AG09319 (cell line): ENCODE measurements around the gene C8A.

Experiments used
- DNase-seq: peaks from one replicate; pipeline ENCODE4 v3.0.0-alpha.2; 2010; ENCODE audit warnings: low read depth; ENCODE audit errors: extremely low read depth
- TF ChIP-seq, protein P1 (sequence below): IDR thresholded peaks from 2 replicates; pipeline ENCODE4 v1.5.1; 2011; ENCODE audit warnings: low read depth, mild to moderate bottlenecking, inconsistent platforms, low read length, moderate library complexity

C8A gene

GRCh38 chr1:56922070-56922469 lies 67.5 kb downstream of the C8A start:
- TF ChIP-seq, protein P1, sequence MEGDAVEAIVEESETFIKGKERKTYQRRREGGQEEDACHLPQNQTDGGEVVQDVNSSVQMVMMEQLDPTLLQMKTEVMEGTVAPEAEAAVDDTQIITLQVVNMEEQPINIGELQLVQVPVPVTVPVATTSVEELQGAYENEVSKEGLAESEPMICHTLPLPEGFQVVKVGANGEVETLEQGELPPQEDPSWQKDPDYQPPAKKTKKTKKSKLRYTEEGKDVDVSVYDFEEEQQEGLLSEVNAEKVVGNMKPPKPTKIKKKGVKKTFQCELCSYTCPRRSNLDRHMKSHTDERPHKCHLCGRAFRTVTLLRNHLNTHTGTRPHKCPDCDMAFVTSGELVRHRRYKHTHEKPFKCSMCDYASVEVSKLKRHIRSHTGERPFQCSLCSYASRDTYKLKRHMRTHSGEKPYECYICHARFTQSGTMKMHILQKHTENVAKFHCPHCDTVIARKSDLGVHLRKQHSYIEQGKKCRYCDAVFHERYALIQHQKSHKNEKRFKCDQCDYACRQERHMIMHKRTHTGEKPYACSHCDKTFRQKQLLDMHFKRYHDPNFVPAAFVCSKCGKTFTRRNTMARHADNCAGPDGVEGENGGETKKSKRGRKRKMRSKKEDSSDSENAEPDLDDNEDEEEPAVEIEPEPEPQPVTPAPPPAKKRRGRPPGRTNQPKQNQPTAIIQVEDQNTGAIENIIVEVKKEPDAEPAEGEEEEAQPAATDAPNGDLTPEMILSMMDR: no peak
- DNase-seq: no peak

DNA sequence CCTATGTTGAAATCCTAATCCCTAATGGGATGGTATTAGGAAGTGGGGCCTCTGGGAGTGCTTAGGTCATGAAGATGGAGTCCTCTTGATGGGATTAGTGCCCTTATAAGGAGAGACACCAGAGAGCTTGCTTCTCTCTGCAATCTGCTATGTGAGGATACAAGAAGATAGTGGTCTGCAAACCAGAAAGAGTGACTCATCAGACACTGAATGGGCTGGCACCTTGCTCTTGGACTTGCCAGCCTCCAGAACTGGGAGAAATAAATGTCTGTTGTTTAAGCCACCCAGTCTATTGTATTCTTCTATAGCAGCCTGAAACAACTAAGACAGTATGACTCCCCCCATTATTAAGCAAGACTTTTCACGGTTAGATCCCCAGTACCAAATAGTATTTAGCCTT lies 67.9 kb downstream of the C8A start:
- no peak for DNase-seq
- TF ChIP-seq, protein P1: no peak

DNA sequence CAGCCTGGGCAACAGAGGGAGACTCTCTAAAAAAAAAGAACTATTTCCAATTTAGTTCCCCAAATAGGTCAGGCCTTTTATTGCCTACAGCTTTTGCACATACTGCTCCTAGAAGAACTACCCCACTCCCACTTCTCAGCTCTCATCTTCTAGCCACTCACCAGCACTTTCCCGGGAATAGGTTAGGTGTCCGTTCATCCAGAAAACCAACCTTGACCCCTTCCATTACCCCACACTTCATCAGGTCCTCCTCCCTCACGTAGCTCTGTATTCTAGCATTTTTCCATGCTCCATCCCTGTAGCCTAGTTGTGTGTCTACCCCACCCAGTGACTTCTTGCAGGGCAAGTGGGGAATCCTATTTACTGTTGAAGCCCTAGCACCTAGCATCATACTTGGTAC lies 68.6 kb downstream of the C8A start:
- no peak for DNase-seq
- TF ChIP-seq, protein P1: no peak

GRCh38 chr1:56924116-56924515 lies 69.5 kb downstream of the C8A start:
- TF ChIP-seq, protein P1: no peak
- no peak for DNase-seq

GRCh38 chr1:56925193-56925592 lies 70.6 kb downstream of the C8A start:
- TF ChIP-seq, protein P1: no peak
- no peak for DNase-seq

DNA sequence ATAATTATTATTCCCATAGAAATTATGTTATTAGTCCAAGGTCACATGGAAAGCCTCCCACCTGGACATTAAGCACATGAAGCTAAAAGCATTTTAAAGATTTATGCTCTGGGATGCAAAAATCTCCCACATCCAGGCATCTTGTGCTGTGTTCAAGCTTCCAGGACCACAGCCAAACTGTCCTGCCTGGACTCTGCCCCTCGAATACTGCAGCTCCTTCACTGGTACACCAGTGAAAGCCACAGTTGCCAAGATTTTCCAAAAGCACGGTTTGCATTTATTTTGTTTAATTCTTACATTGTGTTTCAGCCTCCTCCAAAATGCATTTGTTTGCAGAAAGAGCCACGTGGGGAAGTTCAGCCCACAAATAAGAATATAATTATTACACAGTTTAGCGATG lies 72.6 kb downstream of the C8A start:
- DNase-seq: no peak
- TF ChIP-seq, protein P1: no peak

DNA sequence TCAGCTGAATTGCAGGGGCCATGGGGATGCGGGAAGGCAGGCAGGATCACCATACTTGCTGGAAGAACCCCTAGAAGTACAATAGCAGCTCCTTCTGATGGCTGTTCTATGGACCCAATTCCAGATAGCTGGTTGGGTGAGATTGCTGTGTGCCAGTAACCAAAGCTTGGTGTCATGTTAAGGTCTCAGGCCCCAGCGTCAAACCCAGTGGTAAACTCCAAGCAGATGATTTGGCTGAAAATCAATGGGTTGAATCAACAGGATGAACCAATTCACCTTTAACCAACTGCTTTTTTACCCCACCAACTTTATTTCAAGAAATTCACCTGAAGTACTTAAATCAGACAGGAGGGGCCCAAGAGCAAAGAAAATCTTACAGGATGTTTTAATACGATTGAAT lies 73.4 kb downstream of the C8A start:
- TF ChIP-seq, protein P1: no peak
- DNase-seq: no peak
